LNCAP (cell line): ENCODE measurements around the gene ZBTB32.

Experiments
- TF ChIP-seq, protein P1 (sequence below): fragments of 450-650 bp; IDR thresholded peaks from 2 replicates; pipeline ENCODE4 v1.5.1; 2017; ENCODE audit warnings: mild to moderate bottlenecking

ZBTB32 gene

DNA sequence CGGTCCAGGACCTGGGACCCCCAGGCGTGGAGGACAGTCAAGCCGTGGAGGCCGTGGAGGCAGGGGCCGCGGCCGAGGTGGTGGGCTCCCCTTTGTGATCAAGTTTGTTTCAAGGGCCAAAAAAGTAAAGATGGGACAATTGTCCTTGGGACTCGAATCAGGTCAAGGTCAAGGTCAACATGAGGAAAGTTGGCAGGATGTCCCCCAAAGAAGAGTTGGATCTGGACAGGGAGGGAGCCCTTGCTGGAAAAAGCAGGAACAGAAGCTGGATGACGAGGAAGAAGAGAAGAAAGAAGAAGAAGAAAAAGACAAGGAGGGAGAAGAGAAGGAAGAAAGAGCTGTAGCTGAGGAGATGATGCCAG is 15.8 kb downstream of the ZBTB32 start:
- TF ChIP-seq, protein P1, sequence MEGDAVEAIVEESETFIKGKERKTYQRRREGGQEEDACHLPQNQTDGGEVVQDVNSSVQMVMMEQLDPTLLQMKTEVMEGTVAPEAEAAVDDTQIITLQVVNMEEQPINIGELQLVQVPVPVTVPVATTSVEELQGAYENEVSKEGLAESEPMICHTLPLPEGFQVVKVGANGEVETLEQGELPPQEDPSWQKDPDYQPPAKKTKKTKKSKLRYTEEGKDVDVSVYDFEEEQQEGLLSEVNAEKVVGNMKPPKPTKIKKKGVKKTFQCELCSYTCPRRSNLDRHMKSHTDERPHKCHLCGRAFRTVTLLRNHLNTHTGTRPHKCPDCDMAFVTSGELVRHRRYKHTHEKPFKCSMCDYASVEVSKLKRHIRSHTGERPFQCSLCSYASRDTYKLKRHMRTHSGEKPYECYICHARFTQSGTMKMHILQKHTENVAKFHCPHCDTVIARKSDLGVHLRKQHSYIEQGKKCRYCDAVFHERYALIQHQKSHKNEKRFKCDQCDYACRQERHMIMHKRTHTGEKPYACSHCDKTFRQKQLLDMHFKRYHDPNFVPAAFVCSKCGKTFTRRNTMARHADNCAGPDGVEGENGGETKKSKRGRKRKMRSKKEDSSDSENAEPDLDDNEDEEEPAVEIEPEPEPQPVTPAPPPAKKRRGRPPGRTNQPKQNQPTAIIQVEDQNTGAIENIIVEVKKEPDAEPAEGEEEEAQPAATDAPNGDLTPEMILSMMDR, result no peak

DNA sequence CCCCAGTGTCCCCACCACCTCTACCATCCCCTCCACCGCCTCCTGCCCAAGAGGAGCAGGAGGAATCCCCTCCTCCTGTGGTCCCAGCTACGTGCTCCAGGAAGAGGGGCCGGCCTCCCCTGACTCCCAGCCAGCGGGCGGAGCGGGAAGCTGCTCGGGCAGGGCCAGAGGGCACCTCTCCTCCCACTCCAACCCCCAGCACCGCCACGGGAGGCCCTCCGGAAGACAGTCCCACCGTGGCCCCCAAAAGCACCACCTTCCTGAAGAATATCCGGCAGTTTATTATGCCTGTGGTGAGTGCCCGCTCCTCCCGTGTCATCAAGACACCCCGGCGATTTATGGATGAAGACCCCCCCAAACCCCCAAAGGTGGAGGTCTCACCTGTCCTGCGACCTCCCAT is 16.3 kb downstream of the ZBTB32 start:
- TF ChIP-seq, protein P1, result no peak

DNA sequence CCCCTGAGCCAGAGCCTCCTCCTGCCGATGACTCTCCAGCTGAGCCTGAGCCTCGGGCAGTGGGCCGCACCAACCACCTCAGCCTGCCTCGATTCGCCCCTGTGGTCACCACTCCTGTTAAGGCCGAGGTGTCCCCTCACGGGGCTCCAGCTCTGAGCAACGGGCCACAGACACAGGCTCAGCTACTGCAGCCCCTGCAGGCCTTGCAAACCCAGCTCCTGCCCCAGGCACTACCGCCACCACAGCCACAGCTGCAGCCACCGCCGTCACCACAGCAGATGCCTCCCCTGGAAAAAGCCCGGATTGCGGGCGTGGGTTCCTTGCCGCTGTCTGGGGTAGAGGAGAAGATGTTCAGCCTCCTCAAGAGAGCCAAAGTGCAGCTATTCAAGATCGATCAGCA is 17.0 kb downstream of the ZBTB32 start:
- TF ChIP-seq, protein P1, result no peak

DNA sequence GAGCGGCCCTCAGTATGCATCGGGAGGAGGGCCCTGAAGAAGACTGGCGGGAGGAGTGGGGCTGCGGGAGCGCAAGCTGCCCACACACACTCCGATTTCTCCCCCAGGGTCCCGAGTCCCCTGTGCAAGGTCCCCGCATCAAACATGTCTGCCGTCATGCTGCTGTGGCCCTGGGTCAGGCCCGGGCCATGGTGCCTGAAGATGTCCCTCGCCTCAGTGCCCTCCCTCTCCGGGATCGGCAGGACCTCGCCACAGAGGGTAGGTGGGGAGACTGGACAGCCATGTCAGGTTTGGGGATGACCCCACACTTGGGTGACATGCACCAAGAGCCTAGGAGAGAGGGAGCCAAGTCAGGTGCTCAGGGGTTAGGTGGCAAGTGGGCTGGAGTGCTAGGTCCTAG is 18.1 kb downstream of the ZBTB32 start:
- TF ChIP-seq, protein P1, result no peak

DNA sequence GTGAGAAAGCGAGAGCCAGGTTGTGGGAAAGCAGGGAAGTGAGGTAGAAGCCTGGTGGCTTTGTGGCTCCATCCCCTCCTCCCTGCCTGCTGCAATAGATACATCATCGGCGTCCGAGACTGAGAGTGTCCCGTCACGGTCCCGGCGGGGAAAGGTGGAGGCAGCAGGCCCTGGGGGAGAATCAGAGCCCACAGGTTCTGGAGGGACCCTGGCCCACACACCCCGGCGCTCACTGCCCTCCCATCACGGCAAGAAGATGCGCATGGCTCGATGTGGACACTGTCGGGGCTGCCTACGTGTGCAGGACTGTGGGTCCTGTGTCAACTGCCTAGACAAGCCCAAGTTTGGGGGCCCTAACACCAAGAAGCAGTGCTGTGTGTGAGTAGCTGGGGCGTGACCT is 18.5 kb downstream of the ZBTB32 start:
- TF ChIP-seq, protein P1, result no peak

DNA sequence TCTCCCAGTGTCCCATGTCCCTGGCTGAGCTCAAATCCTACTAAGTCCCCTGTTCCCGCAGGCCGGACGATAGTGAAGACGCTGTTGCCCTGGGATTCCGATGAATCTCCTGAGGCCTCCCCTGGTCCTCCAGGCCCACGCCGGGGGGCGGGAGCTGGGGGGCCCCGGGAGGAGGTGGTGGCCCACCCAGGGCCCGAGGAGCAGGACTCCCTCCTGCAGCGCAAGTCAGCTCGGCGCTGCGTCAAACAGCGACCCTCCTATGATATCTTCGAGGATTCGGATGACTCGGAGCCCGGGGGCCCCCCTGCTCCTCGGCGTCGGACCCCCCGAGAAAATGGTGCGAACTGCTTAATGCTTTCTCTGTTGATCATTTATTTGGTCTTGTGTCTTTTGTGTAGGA is 19.3 kb downstream of the ZBTB32 start:
- TF ChIP-seq, protein P1, result no peak

DNA sequence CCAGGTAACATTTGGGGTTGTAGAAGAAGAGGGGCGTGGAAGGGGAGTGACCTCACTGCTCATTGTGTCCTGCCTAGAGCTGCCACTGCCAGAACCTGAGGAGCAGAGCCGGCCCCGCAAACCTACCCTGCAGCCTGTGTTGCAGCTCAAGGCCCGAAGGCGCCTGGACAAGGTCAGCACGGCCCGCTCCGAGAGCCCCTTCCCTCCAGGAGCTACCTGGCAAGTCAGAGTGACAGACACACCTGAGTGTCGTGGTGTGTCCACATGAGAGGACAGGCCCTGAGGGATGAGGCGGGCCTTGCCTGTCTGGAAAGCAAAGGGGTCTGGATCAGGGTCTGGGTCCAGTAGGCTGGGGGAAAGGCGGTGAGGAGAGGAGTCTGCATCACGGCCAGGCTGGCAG is 20.2 kb downstream of the ZBTB32 start:
- TF ChIP-seq, protein P1, result no peak

DNA sequence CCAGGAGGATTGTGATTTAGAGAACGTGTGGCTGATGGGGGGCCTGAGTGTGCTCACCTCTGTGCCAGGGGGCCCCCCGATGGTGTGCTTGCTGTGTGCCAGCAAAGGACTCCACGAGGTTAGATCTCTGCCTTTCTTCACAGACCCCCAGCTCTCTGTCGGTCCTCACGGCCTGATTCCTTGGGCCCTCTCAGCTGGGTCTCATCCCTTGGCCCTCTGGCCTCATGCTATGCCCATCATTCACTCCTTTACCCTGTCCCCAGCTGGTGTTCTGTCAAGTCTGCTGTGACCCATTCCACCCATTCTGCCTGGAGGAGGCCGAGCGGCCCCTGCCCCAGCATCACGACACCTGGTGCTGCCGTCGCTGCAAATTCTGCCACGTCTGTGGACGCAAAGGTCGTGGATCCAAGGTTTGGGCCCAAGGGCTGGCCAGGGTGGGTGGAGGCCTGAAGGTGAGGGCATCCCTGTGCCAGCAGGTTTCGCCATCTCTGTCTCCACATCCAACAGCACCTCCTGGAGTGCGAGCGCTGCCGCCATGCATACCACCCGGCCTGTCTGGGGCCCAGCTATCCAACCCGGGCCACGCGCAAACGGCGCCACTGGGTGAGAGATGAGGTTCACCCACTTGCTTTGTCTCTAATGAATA is 21.0 kb downstream of the ZBTB32 start:
- TF ChIP-seq, protein P1, result no peak
